HUDEP-2 (cell line): ENCODE data around the gene ZNF638.
A peak's percentile ranks its signal among the peaks of the same experiment; 100 is the strongest.
"Not testable (repeated sequence)": the region's sequence is repeated elsewhere in the genome, so short reads cannot be mapped to it uniquely, and the experiment has no call there.

Experiments
- DNase-seq, 76 experiments: peaks; one replicate each; lab custom pipeline; 2025; ENCODE audit not compliant: unreplicated experiment in 76 of 76; lab: John Stamatoyannopoulos, UW

Gene ZNF638

GRCh38 chr2:71389384-71390072 lies 57.9 kb downstream of the ZNF638 start:
- no peak for DNase-seq

GRCh38 chr2:71393216-71393615 lies 61.6 kb downstream of the ZNF638 start:
- no peak for DNase-seq

GRCh38 chr2:71395471-71395870 lies 63.9 kb downstream of the ZNF638 start:
- DNase-seq, result no peak

DNA sequence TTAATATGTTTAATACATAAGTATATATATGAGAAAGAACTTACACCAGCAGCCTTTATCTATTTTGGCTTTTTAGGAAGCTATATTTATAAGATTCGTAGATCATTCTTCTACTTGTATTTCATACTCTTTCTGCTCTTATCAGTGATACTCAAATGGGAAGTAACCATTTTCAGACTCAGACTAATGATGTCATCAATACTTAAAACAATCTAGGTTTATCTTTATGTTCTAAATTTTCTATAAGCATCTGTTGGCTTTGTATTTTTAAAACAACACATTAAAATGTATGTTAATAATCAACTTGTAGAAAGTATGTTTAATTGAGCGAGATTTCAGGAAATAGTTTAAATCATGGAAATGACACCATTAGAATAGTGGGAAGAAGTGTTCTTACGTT lies 70.8 kb downstream of the ZNF638 start:
- DNase-seq, result no peak

DNA sequence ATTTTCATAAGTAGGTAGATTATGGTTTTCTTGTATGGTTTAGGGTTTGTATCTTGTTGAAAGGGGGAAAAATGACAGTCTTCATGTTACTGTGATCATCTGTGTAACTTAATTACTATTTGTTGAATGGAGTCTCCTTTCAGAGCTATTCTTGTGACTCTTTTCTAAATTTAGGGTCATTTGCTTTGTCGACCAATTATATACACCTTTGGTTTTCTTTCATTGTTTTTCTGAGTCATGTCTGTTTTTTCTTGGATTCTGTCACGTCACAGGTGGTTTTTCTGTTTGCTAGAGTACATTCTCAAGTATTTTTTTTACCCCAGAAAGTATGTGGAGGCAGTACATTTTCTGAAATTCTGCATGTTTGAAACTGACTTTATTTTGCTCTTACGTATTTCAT lies 78.0 kb downstream of the ZNF638 start:
- DNase-seq, result no peak

DNA sequence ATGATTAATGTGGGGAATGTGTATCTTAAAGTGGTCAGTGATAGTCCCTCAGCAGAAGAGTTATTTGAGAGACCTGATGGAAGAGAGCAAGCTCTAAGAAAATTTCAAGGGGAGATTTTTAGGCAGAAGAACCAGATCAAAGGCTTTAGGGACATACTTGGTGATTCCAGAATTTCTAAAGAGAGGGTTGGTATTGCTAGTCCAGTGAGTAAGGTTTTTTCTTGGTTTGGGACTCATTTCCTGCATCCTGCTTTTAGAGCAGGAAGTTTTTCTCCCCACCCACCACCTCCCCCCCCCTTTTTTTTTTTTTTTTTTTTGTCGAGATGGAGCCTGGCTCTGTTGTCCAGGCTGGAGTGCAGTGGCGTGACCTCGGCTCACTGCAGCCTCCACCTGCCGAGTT lies 79.1 kb downstream of the ZNF638 start:
- no peak for DNase-seq

GRCh38 chr2:71416866-71417265 lies 85.3 kb downstream of the ZNF638 start:
- not testable (repeated sequence) for DNase-seq

GRCh38 chr2:71417300-71418202 lies 86.0 kb downstream of the ZNF638 start:
- DNase-seq, result peak in 7 of 76 experiments; percentile 0 to 11 (median 2)

DNA sequence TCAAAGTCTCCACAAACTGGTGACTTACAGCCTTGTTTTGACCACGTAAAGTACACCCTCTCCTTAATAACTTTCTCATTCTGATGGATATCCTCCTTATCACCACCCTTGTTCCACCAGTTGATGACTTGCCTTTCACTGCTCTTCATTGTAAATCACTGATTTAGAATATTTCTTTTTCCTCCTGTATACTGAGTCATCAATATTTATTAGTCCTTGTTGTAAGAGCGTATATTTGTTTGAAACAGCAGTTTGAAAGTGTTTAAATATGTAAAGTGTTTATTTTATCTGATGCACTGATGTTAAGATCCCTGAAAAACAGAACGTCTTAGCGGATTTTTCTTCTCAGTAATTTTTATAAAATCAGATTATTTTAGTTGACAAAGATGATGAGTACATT lies 87.6 kb downstream of the ZNF638 start:
- no peak for DNase-seq

DNA sequence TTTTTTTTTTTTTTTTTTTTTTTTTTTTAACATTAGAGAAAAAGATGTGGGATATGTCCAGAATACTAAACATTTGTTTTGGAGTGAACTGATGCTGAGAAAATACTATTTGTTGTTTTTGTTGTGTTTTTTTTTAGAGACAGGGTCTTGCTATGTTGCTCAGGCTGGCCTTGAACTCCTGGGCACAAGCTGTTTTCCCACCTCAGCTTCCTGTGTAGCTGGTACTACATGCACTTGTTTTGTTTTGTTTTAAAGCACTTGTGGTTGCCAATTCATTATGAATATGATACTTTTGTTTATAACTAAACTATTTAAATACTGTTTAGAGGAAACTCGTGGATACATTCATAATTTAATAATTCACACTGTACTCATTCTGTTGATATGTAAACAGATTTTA lies 88.4 kb downstream of the ZNF638 start:
- DNase-seq, result no peak

DNA sequence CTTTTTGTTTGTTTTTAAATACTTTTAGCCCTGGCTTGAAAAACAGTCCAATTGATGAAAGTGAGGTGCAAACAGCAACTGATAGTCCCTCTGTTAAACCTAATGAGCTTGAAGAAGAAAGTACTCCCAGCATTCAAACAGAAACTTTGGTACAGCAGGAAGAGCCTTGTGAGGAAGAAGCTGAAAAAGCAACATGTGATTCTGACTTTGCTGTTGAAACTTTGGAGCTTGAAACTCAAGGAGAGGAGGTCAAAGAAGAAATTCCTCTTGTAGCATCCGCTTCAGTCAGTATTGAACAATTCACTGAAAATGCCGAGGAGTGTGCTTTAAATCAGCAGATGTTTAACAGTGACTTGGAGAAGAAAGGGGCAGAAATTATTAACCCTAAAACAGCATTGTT lies 91.2 kb downstream of the ZNF638 start:
- no peak for DNase-seq

DNA sequence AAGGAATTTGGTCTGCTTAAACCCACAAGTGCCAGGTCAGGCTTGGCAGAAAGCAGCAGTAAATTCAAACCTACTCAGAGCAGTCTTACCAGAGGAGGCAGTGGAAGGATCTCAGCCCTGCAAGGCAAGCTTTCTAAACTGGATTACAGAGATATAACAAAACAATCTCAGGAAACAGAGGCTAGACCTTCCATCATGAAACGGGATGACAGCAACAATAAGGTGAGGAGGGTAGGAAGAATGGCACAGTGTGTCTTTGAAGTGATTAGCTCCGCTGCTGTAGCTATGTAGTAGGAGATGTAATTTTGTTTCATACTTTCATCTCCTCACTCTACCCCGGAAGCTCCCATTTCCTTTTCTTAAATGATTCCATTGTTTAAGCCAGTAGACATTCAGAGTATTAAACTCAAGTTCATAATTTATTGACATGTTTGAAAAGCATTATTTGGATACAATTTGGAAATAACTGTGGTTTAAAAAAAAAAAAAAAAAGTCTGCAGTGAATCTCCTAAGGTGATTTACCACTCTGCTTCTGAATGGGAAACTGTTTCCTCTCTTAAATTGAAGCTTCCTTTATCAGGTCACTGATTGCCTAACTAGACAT lies 92.3 kb downstream of the ZNF638 start:
- no peak for DNase-seq

DNA sequence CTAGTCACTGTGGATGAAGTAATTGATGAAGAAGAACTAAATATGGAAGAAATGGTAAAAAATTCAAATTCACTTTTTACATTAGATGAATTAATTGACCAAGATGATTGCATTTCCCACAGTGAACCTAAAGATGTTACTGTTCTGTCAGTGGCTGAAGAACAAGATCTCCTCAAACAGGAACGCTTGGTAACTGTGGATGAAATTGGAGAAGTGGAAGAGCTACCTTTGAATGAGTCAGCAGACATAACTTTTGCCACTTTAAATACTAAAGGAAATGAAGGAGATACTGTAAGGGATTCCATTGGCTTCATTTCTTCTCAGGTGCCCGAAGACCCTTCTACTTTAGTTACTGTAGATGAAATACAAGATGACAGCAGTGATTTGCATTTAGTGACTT lies 95.1 kb downstream of the ZNF638 start:
- DNase-seq, result no peak

- no peak for DNase-seq
Measured at GRCh38 chr2:71428472-71429383, 97.1 kb downstream of the ZNF638 start.

DNA sequence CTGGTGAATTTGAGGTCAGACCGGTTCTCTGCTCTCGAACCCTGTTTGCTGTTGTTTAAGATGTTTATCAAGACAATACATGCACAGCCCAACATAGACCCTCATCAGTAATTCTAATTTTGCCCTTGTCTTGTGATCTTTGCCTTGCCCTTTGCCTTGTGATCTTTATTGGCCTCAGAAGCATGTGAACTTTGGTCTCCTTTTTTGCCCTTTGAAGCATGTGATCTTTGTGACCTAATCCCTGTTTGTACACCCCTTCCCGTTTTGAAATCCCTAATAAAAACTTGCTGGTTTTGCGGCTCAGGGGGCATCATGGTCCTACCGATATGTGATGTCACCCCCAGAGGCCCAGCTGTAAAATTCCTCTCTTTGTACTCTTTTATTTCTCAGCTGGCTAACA lies 113.6 kb downstream of the ZNF638 start:
- DNase-seq, result not testable (repeated sequence)

DNA sequence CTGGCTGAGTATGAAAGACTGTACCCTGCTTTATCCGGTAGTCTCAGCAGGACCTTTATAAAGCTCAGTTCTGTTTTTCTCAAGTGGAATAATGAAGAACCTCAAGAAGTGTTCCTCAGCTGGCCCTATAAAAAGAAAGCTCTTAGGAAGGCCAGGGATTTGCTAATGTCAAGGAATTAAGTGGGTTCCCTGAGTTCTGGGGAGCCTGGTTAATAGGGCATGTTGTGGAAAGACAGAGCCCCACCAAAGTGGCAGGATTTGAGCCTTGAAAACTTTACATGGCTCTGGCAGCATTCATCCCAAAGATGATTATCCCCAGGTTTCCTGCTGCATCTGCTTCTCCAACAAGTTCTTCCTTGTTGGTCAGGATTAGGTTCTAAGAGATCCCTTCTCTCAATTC lies 114.9 kb downstream of the ZNF638 start:
- DNase-seq, result no peak

GRCh38 chr2:71449343-71449742 lies 117.8 kb downstream of the ZNF638 start:
- DNase-seq, result no peak

DNA sequence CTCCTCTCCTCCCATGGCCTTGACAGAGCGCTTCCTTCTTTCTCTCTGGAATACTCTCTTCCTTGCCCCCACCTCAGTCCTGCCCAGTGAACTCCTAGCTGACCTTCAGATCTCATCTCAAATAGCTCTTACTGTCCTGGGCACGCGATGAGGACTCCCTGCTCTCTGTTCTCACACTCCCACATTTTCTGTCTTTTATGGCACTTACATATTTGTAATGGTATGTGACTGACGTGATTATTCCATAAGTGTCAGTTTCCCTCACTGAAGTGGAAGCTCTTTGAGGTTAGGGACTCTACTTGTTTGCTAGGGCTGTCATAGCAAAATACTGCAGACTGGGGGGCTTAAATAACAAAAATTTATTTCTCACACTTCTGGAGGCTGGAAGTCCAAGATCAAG lies 120.1 kb downstream of the ZNF638 start:
- DNase-seq, result no peak

GRCh38 chr2:71452565-71452964 lies 121.0 kb downstream of the ZNF638 start:
- peak in 62 of 76 experiments; percentile 7 to 89 (median 46) for DNase-seq

- DNase-seq, result peak in 39 of 76 experiments; percentile 4 to 68 (median 33)
Measured at GRCh38 chr2:71453404-71454220, 122.0 kb downstream of the ZNF638 start, which contains the start of gene DYSF. DYSF (plus strand) TSS chr2:71453561.
